OCI-LY7 (cell line): Measurements from ENCODE around the gene KRT16. TPM values are rescaled to one million over a fixed set of nuclear protein-coding genes. Genes with fewer than 3 reads are reported as not detected.
A peak's percentile ranks its signal among the peaks of the same experiment; 100 is the strongest.

Experiments
- BruUV-seq: library from RNA; stranded (reverse); fragments of 400-500 nt; replicated peaks from 2 replicates; lab custom pipeline; 2021; lab: Mats Ljungman, UMichigan
- CTCF ChIA-PET: fragments of 300-600 bp; sonication (Branson Sonifier 250); formaldehyde crosslinking; loops from one replicate; lab custom pipeline; 2022; ENCODE audit warnings: antibody characterized with exemption; ENCODE audit not compliant: unreplicated experiment; lab: Charles Lee
- POLR2A ChIA-PET: fragments of 300-600 bp; sonication (Branson Sonifier 250); formaldehyde crosslinking; loops from one replicate; lab custom pipeline; 2022; ENCODE audit warnings: antibody characterized with exemption; lab: Charles Lee
- DNase-seq: peaks from one replicate; pipeline ENCODE4 v3.0.0-alpha.2; 2015; ENCODE audit warnings: low spot score
- H2AFZ ChIP-seq: fragments of 200-600 bp; sonication (generic), shearing (Covaris generic); 2 replicates; pipeline ENCODE4 v1.6.1; 2014; ENCODE audit warnings: mild to moderate bottlenecking, antibody characterized with exemption, low read length, moderate library complexity
- H3K27ac ChIP-seq: fragments of 200-600 bp; sonication (generic); 2 replicates; pipeline ENCODE4 v1.5.1; 2014; ENCODE audit warnings: mixed run types, low read depth, mild to moderate bottlenecking, moderate library complexity, low read length, inconsistent platforms; ENCODE audit not compliant: poor library complexity, severe bottlenecking
- H3K36me3 ChIP-seq: fragments of 200-600 bp; sonication (generic); 2 replicates; pipeline ENCODE4 v1.6.1; 2014; ENCODE audit warnings: mild to moderate bottlenecking, antibody characterized with exemption, low read length, moderate library complexity, mixed read lengths; ENCODE audit not compliant: insufficient read depth
- H3K4me1 ChIP-seq: fragments of 200-600 bp; sonication (generic); 2 replicates; pipeline ENCODE4 v1.5.1; 2014; ENCODE audit warnings: mild to moderate bottlenecking, low read length; ENCODE audit not compliant: insufficient read depth, poor library complexity, severe bottlenecking
- H3K4me2 ChIP-seq: fragments of 200-600 bp; sonication (generic); 2 replicates; pipeline ENCODE4 v1.6.1; 2014; ENCODE audit warnings: mild to moderate bottlenecking, low read length
- H3K4me3 ChIP-seq: fragments of 200-600 bp; sonication (generic); 2 replicates; pipeline ENCODE4 v1.5.1; 2014; ENCODE audit warnings: mild to moderate bottlenecking, low read depth, low read length; ENCODE audit not compliant: poor library complexity, severe bottlenecking
- H3K79me2 ChIP-seq: fragments of 200-600 bp; sonication (generic); 2 replicates; pipeline ENCODE4 v1.6.1; 2016; ENCODE audit warnings: low read depth, mild to moderate bottlenecking, low read length, moderate library complexity, mixed read lengths; ENCODE audit not compliant: insufficient read depth
- H3K9me2 ChIP-seq: fragments of 200-600 bp; sonication (generic); 2 replicates; pipeline ENCODE4 v1.6.1; 2016; ENCODE audit warnings: mild to moderate bottlenecking, low read length, mixed read lengths; ENCODE audit not compliant: insufficient read depth
- H3K9me3 ChIP-seq: fragments of 200-600 bp; sonication (generic); 2 replicates; pipeline ENCODE4 v1.6.1; 2014; ENCODE audit warnings: mild to moderate bottlenecking, mixed run types, low read length, mixed read lengths
- H4K20me1 ChIP-seq: fragments of 200-600 bp; sonication (generic); 2 replicates; pipeline ENCODE4 v1.6.1; 2014; ENCODE audit warnings: mild to moderate bottlenecking, antibody characterized with exemption, low read length, moderate library complexity, mixed read lengths; ENCODE audit not compliant: insufficient read depth
- EZH2phosphoT487 ChIP-seq: fragments of 200-600 bp; sonication (generic); IDR thresholded peaks from 2 replicates; pipeline ENCODE4 v1.6.1; 2018; ENCODE audit warnings: low read depth, borderline replicate concordance, mild to moderate bottlenecking, mixed run types, antibody characterized with exemption, low read length, moderate library complexity, mixed read lengths
- intact Hi-C: fragments of 100-400 bp; cut with micrococcal nuclease; formaldehyde crosslinking; loops from one replicate; pipeline ENCODE4 v1.10.0; 2022; ENCODE audit not compliant: unreplicated experiment
- total RNA-seq, 2 experiments: library from RNA; depleted of rRNA in 1 of 2; stranded (reverse); fragments of >200 nt in 1 of 2; shearing (Covaris generic) in 1 of 2; gene quantifications; 2 replicates each; pipeline ENCODE4 v1.2.3, GENCODE V29; 2014 to 2022
- TF ChIP-seq, protein P1 (sequence below): fragments of 200-600 bp; sonication (generic); conservative IDR thresholded peaks from 2 replicates; pipeline ENCODE4 v1.5.1; 2014; ENCODE audit warnings: mild to moderate bottlenecking, antibody characterized with exemption, low read length, moderate library complexity, mixed read lengths

The KRT16 gene
- total RNA-seq, 2 experiments from 2014 or later: not detected

DNA sequence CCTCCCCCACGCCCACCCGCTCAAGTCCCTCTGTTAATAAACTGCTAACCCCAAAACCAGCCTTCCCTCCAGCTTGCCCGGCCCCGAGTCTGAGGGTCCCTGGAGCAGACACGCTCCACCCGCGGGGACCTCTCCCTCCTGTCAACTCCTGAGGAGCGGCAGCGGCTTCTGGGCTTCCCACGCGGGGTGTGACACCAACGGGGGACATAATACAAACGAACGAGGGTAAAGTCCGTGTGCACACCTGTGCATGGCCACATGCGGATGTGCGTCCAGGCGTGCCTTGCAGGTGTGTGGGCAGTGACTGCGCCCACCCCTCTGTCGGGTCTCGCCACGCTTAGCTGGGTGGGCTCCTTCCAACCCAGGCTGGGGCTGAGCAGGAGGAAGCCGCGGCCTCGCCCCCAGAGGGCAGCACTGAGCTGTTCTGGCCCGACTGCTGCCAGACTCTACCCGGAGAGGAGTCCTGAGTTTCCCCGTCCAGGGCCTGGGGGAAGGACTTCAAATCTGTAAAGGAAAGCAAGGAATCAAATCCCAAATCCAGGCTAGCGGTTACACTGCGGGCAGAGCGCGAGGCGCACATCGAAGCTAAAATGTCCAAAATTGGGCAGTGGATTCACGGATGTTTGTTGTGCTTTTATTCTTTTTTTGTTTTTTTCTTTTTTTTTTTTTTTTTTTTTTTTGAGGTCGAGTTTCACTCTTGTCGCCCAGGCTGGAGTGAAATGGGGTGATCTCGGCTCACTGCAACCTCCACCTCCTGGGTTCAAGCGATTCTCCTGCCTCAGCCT lies 36.0 kb upstream of the KRT16 start:
- TF ChIP-seq, protein P1, sequence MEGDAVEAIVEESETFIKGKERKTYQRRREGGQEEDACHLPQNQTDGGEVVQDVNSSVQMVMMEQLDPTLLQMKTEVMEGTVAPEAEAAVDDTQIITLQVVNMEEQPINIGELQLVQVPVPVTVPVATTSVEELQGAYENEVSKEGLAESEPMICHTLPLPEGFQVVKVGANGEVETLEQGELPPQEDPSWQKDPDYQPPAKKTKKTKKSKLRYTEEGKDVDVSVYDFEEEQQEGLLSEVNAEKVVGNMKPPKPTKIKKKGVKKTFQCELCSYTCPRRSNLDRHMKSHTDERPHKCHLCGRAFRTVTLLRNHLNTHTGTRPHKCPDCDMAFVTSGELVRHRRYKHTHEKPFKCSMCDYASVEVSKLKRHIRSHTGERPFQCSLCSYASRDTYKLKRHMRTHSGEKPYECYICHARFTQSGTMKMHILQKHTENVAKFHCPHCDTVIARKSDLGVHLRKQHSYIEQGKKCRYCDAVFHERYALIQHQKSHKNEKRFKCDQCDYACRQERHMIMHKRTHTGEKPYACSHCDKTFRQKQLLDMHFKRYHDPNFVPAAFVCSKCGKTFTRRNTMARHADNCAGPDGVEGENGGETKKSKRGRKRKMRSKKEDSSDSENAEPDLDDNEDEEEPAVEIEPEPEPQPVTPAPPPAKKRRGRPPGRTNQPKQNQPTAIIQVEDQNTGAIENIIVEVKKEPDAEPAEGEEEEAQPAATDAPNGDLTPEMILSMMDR: peak; percentile 90
- TF ChIP-seq EZH2phosphoT487: no peak
- BruUV-seq: no TSS peak
- no peaks in the 10 kb centered on the region for H3K9me2 ChIP-seq
- H3K9me3 ChIP-seq: no peaks in the 10 kb centered on the region
- peak; percentile 88 for DNase-seq
- POLR2A ChIA-PET: interaction anchor here (0.7 to 1.0 kb wide), 4 partner anchors 17 to 1019 kb away, joined by 3 to 7 read pairs (median 4); no protein-coding TSS in a partner anchor
- H3K4me2 ChIP-seq: peak overlapping the region; percentile 83
- peak overlapping the region; percentile 60 for H3K4me3 ChIP-seq
- H3K4me1 ChIP-seq: peaks cover 10% of the 10 kb centered on the region
- no peaks in the 10 kb centered on the region for H4K20me1 ChIP-seq
- H3K79me2 ChIP-seq: no peaks in the 10 kb centered on the region
- H3K36me3 ChIP-seq: no peaks in the 10 kb centered on the region
- no peak overlapping the region for H3K27ac ChIP-seq
- intact Hi-C loops: loop anchor here (1.0 to 5.0 kb wide), 5 partner anchors 14 to 741 kb away; no protein-coding TSS in a partner anchor
- peak overlapping the region; percentile 89 for H2AFZ ChIP-seq
- CTCF ChIA-PET: interaction anchor here (0.6 to 2.9 kb wide), 11 partner anchors 9 to 1001 kb away, joined by 3 to 26 read pairs (median 5); partner anchors contain the start of gene SMARCE1

DNA sequence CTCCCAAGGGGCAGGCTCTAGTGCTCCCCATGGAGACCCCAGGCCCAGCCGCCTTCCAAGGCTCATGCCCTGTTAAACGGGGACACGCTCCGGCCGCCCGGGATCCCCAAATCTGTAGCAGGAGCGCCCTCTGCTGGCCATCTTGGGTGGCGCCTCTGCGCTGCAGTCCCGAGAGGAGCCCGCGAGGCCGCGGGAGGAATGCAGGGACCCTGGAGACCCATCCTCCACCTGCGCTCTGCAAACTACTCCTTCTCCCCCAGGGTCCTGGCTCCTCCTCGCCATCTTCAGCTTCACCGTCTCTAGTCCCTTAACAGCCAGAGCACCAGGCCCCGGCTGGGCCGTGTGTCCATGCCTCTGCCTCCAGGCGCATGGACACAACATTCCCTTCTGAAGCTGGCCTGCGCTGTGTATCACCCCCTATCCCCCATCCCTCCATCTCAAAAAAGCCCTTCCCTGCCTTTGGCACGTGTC lies 35.4 kb upstream of the KRT16 start:
- CTCF ChIA-PET: interaction anchor here (0.6 to 2.9 kb wide), 11 partner anchors 10 to 1001 kb away, joined by 3 to 26 read pairs (median 5); partner anchors contain the start of gene SMARCE1
- Histone ChIP-seq H3K27ac (no peak overlapping the region), H3K79me2 (no peaks in the 10 kb centered on the region), H3K9me2 (no peaks in the 10 kb centered on the region), H3K9me3 (no peaks in the 10 kb centered on the region), H3K36me3 (no peaks in the 10 kb centered on the region), H4K20me1 (no peaks in the 10 kb centered on the region), H2AFZ (peak overlapping the region; percentile 89), H3K4me2 (peak overlapping the region; percentile 83), H3K4me3 (peak overlapping the region; percentile 60), H3K4me1 (peaks cover 10% of the 10 kb centered on the region)
- intact Hi-C loops: loop anchor here (1.0 to 5.0 kb wide), 5 partner anchors 14 to 741 kb away; no protein-coding TSS in a partner anchor
- DNase-seq: peak; percentile 86
- TF ChIP-seq, protein P1: peak; percentile 90
- TF ChIP-seq EZH2phosphoT487: no peak
- BruUV-seq: no TSS peak
- POLR2A ChIA-PET: interaction anchor here (1.0 kb wide), 3 partner anchors 18 to 98 kb away, joined by 3 to 7 read pairs (median 5); no protein-coding TSS in a partner anchor
